Left lung (tissue), 10 donors: ENCODE data around the gene GRPEL2. TPM values are rescaled to one million over a fixed set of nuclear protein-coding genes. Genes with fewer than 3 reads are reported as not detected.
A peak's percentile ranks its signal among the peaks of the same experiment; 100 is the strongest.

Experiments
- ATAC-seq: fragments of 200-7000 bp; cut with Tn5 transposase; one replicate; pipeline ENCODE4 v1.9.1; 2020; ENCODE audit warnings: moderate library complexity
- DNase-seq, 4 donors: peaks; one replicate each; pipeline ENCODE4 v3.0.0-alpha.2; 2013 to 2020
- H3K27ac ChIP-seq, 2 donors: fragments of 200-600 bp; sonication (generic) in 1 of 2; one replicate each; pipeline versions ENCODE4 v1.5.0 to v1.8.0; 2020 to 2021
- H3K27me3 ChIP-seq, 2 donors: fragments of 200-600 bp; sonication (generic) in 1 of 2; one replicate each; pipeline versions ENCODE4 v1.5.0 to v1.8.0; 2020 to 2021
- H3K36me3 ChIP-seq, 2 donors: fragments of 200-600 bp; sonication (generic) in 1 of 2; one replicate each; pipeline versions ENCODE4 v1.5.0 to v1.8.0; 2020 to 2021
- H3K4me1 ChIP-seq, 2 donors: fragments of 200-600 bp; one replicate each; pipeline ENCODE4 v1.8.0; 2021
- H3K4me3 ChIP-seq, 2 donors: fragments of 200-600 bp; sonication (generic) in 1 of 2; one replicate each; pipeline versions ENCODE4 v1.5.0 to v1.8.0; 2020 to 2021; ENCODE audit warnings: mild to moderate bottlenecking in 1 of 2
- H3K9me3 ChIP-seq, 2 donors: fragments of 200-600 bp; sonication (generic) in 1 of 2; one replicate each; pipeline versions ENCODE4 v1.5.0 to v1.8.0; 2020 to 2021
- CTCF ChIP-seq, 2 donors: fragments of 200-600 bp; sonication (generic) in 1 of 2; IDR thresholded peaks; one replicate each; pipeline versions ENCODE4 v1.5.0 to v1.8.0; 2021; ENCODE audit warnings: antibody characterized with exemption in 2 of 2
- intact Hi-C, 2 donors: fragments of 100-400 bp; cut with DNase I; formaldehyde crosslinking; loops; one replicate each; pipeline versions ENCODE4 v1.11.2 to v1.14.2; 2022
- polyA plus RNA-seq, 6 donors: library from polyadenylated mRNA; unstranded; fragments of 120-200 nt; gene quantifications; one replicate each; pipeline ENCODE4 v1.2.1, GENCODE V29; 2013; ENCODE audit not compliant: insufficient read length in 6 of 6
- total RNA-seq, 2 donors: library from RNA; stranded (reverse); fragmentation: NEBNext Ultra II Directional; extraction: Animal tissue kit (Norgen Biotek cat#: 25700); gene quantifications; one replicate each; pipeline ENCODE4 v1.2.1, GENCODE V29; 2021
- donor health status: DM: no; HTN: yes; CAD: no.
- donor health status: DM: no; HTN: no; CAD: no.

The GRPEL2 gene
- total and polyA plus RNA-seq, 8 donors = 12.3 to 25.1 (median 24.2) TPM

GRCh38 chr5:149320791-149321330, 24.4 kb upstream of the GRPEL2 start:
- ATAC-seq = peak; percentile 92
- H3K4me3 ChIP-seq = no peak overlapping the region
- H3K27me3 ChIP-seq = no peaks in the 10 kb centered on the region
- intact Hi-C loops = no loop called here
- DNase-seq = peak; percentile 78 to 90 (median 84)
- peaks cover 6 to 13% of the 10 kb centered on the region in 2 donors for H3K4me1 ChIP-seq
- no peak for TF ChIP-seq CTCF (IDR thresholded peaks at IDR 0.05)
- H3K36me3 ChIP-seq = no peaks in the 10 kb centered on the region
- H3K9me3 ChIP-seq = no peaks in the 10 kb centered on the region
- peak overlapping the region; percentile 23 to 42 for H3K27ac ChIP-seq

GRCh38 chr5:149322518-149322917, 22.8 kb upstream of the GRPEL2 start:
- peak overlapping the region in 1 of 2 donors; percentile 26 for H3K27ac ChIP-seq
- ATAC-seq (no peak), DNase-seq (no peak)
- no peaks in the 10 kb centered on the region for H3K36me3 ChIP-seq
- intact Hi-C loops = no loop called here
- TF ChIP-seq CTCF (IDR thresholded peaks at IDR 0.05) = no peak
- H3K9me3 ChIP-seq = no peaks in the 10 kb centered on the region
- H3K4me3 ChIP-seq = no peak overlapping the region
- no peaks in the 10 kb centered on the region for H3K27me3 ChIP-seq
- H3K4me1 ChIP-seq = peaks cover 6 to 13% of the 10 kb centered on the region in 2 donors

GRCh38 chr5:149323210-149323609, 22.1 kb upstream of the GRPEL2 start:
- no peak for TF ChIP-seq CTCF (IDR thresholded peaks at IDR 0.05)
- ATAC-seq (no peak), DNase-seq (no peak)
- intact Hi-C loops = no loop called here
- H3K9me3 ChIP-seq = no peaks in the 10 kb centered on the region
- peaks cover 6 to 13% of the 10 kb centered on the region in 2 donors for H3K4me1 ChIP-seq
- H3K27ac ChIP-seq = peak overlapping the region in 1 of 2 donors; percentile 26
- H3K4me3 ChIP-seq = no peak overlapping the region
- H3K36me3 ChIP-seq = no peaks in the 10 kb centered on the region
- H3K27me3 ChIP-seq = no peaks in the 10 kb centered on the region

GRCh38 chr5:149323621-149324205, 21.6 kb upstream of the GRPEL2 start:
- no peak for TF ChIP-seq CTCF (IDR thresholded peaks at IDR 0.05)
- H3K4me1 ChIP-seq = peaks cover 6 to 13% of the 10 kb centered on the region in 2 donors
- no peaks in the 10 kb centered on the region for H3K27me3 ChIP-seq
- peak overlapping the region in 1 of 2 donors; percentile 26 for H3K27ac ChIP-seq
- H3K4me3 ChIP-seq = no peak overlapping the region
- DNase-seq = no peak
- ATAC-seq = no peak
- H3K9me3 ChIP-seq = no peaks in the 10 kb centered on the region
- intact Hi-C loops = no loop called here
- H3K36me3 ChIP-seq = no peaks in the 10 kb centered on the region

GRCh38 chr5:149324641-149325040, 20.7 kb upstream of the GRPEL2 start:
- no peak for TF ChIP-seq CTCF (IDR thresholded peaks at IDR 0.05)
- intact Hi-C loops = no loop called here
- peak overlapping the region in 1 of 2 donors; percentile 26 for H3K27ac ChIP-seq
- DNase-seq (no peak), ATAC-seq (no peak)
- no peaks in the 10 kb centered on the region for H3K9me3 ChIP-seq
- H3K4me3 ChIP-seq = no peak overlapping the region
- H3K27me3 ChIP-seq = no peaks in the 10 kb centered on the region
- peaks cover 6 to 13% of the 10 kb centered on the region in 2 donors for H3K4me1 ChIP-seq
- no peaks in the 10 kb centered on the region for H3K36me3 ChIP-seq
